Pancreas (tissue), 10 donors: Measurements from ENCODE around the gene SEMA5A. TPM values are rescaled to one million over a fixed set of nuclear protein-coding genes. Genes with fewer than 3 reads are reported as not detected.

ENCODE experiments used
- ATAC-seq, 4 donors: fragments of 200-7000 bp; cut with Tn5 transposase; one replicate each; pipeline versions ENCODE4 v1.8.0 to v1.9.1; 2020; ENCODE audit warnings: mild to moderate bottlenecking in 4 of 4, moderate library complexity in 4 of 4
- DNase-seq, 6 donors: peaks; one replicate each; pipeline ENCODE4 v3.0.0-alpha.2; 2020
- FAIRE-seq: peaks from 2 replicates; lab custom pipeline; 2012; peaks lifted over from hg19 to GRCh38; lab: Jason Lieb, UNC
- H3K27ac ChIP-seq, 4 donors: fragments of 200-600 bp; sonication (generic); 1 replicate in 3 of 4; 2 replicates in 1 of 4; pipeline versions ENCODE4 v1.5.0 to v1.8.0; 2020
- H3K27me3 ChIP-seq, 4 donors: fragments of 200-600 bp; one replicate each; pipeline ENCODE4 v1.8.0; 2021
- H3K36me3 ChIP-seq, 3 donors: fragments of 200-600 bp; sonication (generic) in 1 of 3; one replicate each; pipeline versions ENCODE4 v1.5.0 to v1.8.0; 2020 to 2021
- H3K4me1 ChIP-seq, 3 donors: fragments of 200-600 bp; one replicate each; pipeline ENCODE4 v1.8.0; 2021
- H3K4me3 ChIP-seq, 4 donors: fragments of 200-600 bp; sonication (generic) in 2 of 4; one replicate each; pipeline versions ENCODE4 v1.5.0 to v1.8.0; 2020 to 2021
- H3K9me3 ChIP-seq, 4 donors: fragments of 200-600 bp; one replicate each; pipeline ENCODE4 v1.8.0; 2021
- CTCF ChIP-seq, 4 donors: fragments of 200-600 bp; sonication (generic) in 3 of 4; IDR thresholded peaks; one replicate each; pipeline versions ENCODE4 v1.5.0 to v1.8.0; 2021; ENCODE audit warnings: antibody characterized with exemption in 4 of 4
- WGBS, 2 donors: extraction: QIAGEN DNeasy Blood & Tissue Kit; methylation state at CpG; one replicate each; pipeline ENCODE4 v1.1.7; 2013; 5-methylcytosine and 5-hydroxymethylcytosine counted together
- intact Hi-C, 3 donors: fragments of 100-400 bp; cut with DNase I; formaldehyde crosslinking; loops; one replicate each; pipeline versions ENCODE4 v1.11.1 to v1.14.2; 2022
- polyA plus RNA-seq, 2 donors: library from polyadenylated mRNA; stranded (reverse); fragments of 200-250 nt; gene quantifications; one replicate each; pipeline ENCODE4 v1.2.3, GENCODE V29; 2013
- total RNA-seq, 6 donors: library from RNA; stranded (reverse); fragmentation: NEBNext Ultra II Directional in 4 of 6; extraction: Animal tissue kit (Norgen Biotek cat#: 25700) in 4 of 6; gene quantifications; one replicate each; pipeline versions ENCODE4 v1.2.1 to v1.2.4, GENCODE V29; 2021 to 2023
- donor health status: healthy with polysubstance abuse.
- donor health status: DM: no; HTN: no; CAD: no; lungs with moderate emphysema.
- donor health status: DM: no; HTN: no; CAD: no.
- donor health status: control.
- donor health status: control.
- donor health status: Bipolar disorder and iron deficiency.
- donor health status: DM: yes; HTN: yes; CAD: no.
- donor health status: DM: no; HTN: no; CAD: no.
- donor health status: DM: no; HTN: no; CAD: no.
- donor health status: DM: yes; HTN: yes; CAD: no.

The SEMA5A gene
- total and polyA plus RNA-seq, 8 donors, result 0.91 to 14.0 (median 6.4) TPM

GRCh38 chr5:9557696-9558095, 11.8 kb upstream of the SEMA5A start:
- DNase-seq (no peak), ATAC-seq (no peak), FAIRE-seq (no peak)
- WGBS, 2 donors, result 77 to 83% methylated on average over 2 of the region's 2 CpGs
- intact Hi-C loops, result no loop called here
- Histone ChIP-seq H3K4me1 (no peaks in the 10 kb centered on the region), H3K36me3 (no peaks in the 10 kb centered on the region), H3K27me3 (no peaks in the 10 kb centered on the region), H3K4me3 (no peak overlapping the region), H3K27ac (no peak overlapping the region), H3K9me3 (no peaks in the 10 kb centered on the region)
- no peak for TF ChIP-seq CTCF (IDR thresholded peaks at IDR 0.05)

GRCh38 chr5:9555961-9556360, 10.1 kb upstream of the SEMA5A start:
- Histone ChIP-seq H3K36me3 (no peaks in the 10 kb centered on the region), H3K4me1 (no peaks in the 10 kb centered on the region), H3K27me3 (no peaks in the 10 kb centered on the region), H3K9me3 (no peaks in the 10 kb centered on the region), H3K27ac (no peak overlapping the region), H3K4me3 (no peak overlapping the region)
- TF ChIP-seq CTCF (IDR thresholded peaks at IDR 0.05), result no peak
- FAIRE-seq (no peak), ATAC-seq (no peak), DNase-seq (no peak)
- intact Hi-C loops, result no loop called here
- WGBS, 2 donors, result 94 to 99% methylated on average over 4 of the region's 4 CpGs

GRCh38 chr5:9554122-9554521, 8.2 kb upstream of the SEMA5A start:
- ATAC-seq (no peak), DNase-seq (no peak), FAIRE-seq (no peak)
- intact Hi-C loops, result no loop called here
- Histone ChIP-seq H3K4me1 (no peaks in the 10 kb centered on the region), H3K9me3 (no peaks in the 10 kb centered on the region), H3K4me3 (no peak overlapping the region), H3K36me3 (peaks cover 0 to 7% (median 0%) of the 10 kb centered on the region in 3 donors), H3K27ac (no peak overlapping the region), H3K27me3 (no peaks in the 10 kb centered on the region)
- TF ChIP-seq CTCF (IDR thresholded peaks at IDR 0.05), result no peak
- WGBS, 2 donors, result 87 to 94% methylated on average over 5 of the region's 5 CpGs

GRCh38 chr5:9553561-9553960, 7.7 kb upstream of the SEMA5A start:
- ATAC-seq (no peak), DNase-seq (no peak), FAIRE-seq (no peak)
- H3K4me3 ChIP-seq, result no peak overlapping the region
- 91 to 94% methylated on average over 4 of the region's 4 CpGs for WGBS, 2 donors
- H3K27me3 ChIP-seq, result no peaks in the 10 kb centered on the region
- peaks cover 0 to 7% (median 0%) of the 10 kb centered on the region in 3 donors for H3K36me3 ChIP-seq
- intact Hi-C loops, result no loop called here
- H3K4me1 ChIP-seq, result no peaks in the 10 kb centered on the region
- no peak overlapping the region for H3K27ac ChIP-seq
- no peaks in the 10 kb centered on the region for H3K9me3 ChIP-seq
- TF ChIP-seq CTCF (IDR thresholded peaks at IDR 0.05), result no peak

GRCh38 chr5:9551567-9552537, 6.0 kb upstream of the SEMA5A start:
- TF ChIP-seq CTCF (IDR thresholded peaks at IDR 0.05), result no peak
- FAIRE-seq, result no peak
- Histone ChIP-seq H3K36me3 (peaks cover 0 to 7% (median 0%) of the 10 kb centered on the region in 3 donors), H3K27me3 (no peaks in the 10 kb centered on the region), H3K27ac (no peak overlapping the region), H3K4me1 (no peaks in the 10 kb centered on the region), H3K4me3 (no peak overlapping the region), H3K9me3 (no peaks in the 10 kb centered on the region)
- WGBS, 2 donors, result 95 to 98% methylated on average over 4 of the region's 4 CpGs
- intact Hi-C loops, result no loop called here
- DNase-seq, result no peak
- no peak for ATAC-seq
